Neuronal stem cell (in vitro differentiated cells): ENCODE measurements around the gene EHBP1L1.

Experiments
- DNase-seq: peaks from one replicate; pipeline ENCODE4 v3.0.0-alpha.2; 2013; ENCODE audit warnings: low spot score
- H2AFZ ChIP-seq: one replicate; pipeline ENCODE4 v1.6.1; 2013; ENCODE audit warnings: mild to moderate bottlenecking, low read length, inconsistent platforms
- H2AK5ac ChIP-seq: 2 replicates; pipeline ENCODE4 v1.6.1; 2013; ENCODE audit warnings: low read depth, mild to moderate bottlenecking, inconsistent platforms, low read length, moderate library complexity, mixed read lengths
- H2BK120ac ChIP-seq: 2 replicates; pipeline ENCODE4 v1.6.1; 2013; ENCODE audit warnings: low read depth, mild to moderate bottlenecking, inconsistent platforms, low read length, moderate library complexity, mixed read lengths
- H2BK12ac ChIP-seq: one replicate; pipeline ENCODE4 v1.6.1; 2013; ENCODE audit warnings: low read length, inconsistent platforms
- H2BK15ac ChIP-seq: 2 replicates; pipeline ENCODE4 v1.6.1; 2013; ENCODE audit warnings: mild to moderate bottlenecking, low read length, inconsistent platforms, mixed read lengths
- H2BK5ac ChIP-seq: one replicate; pipeline ENCODE4 v1.6.1; 2013; ENCODE audit warnings: inconsistent platforms, mild to moderate bottlenecking, low read length, moderate library complexity
- H3K14ac ChIP-seq: one replicate; pipeline ENCODE4 v1.6.1; 2013; ENCODE audit warnings: low read length, inconsistent platforms
- H3K18ac ChIP-seq: 2 replicates; pipeline ENCODE4 v1.6.1; 2013; ENCODE audit warnings: low read length, inconsistent platforms
- H3K23ac ChIP-seq: 2 replicates; pipeline ENCODE4 v1.6.1; 2013; ENCODE audit warnings: low read depth, mild to moderate bottlenecking, mixed read lengths, low read length, inconsistent platforms; ENCODE audit not compliant: poor library complexity
- H3K27ac ChIP-seq: replicated peaks from 3 replicates; pipeline ENCODE4 v1.5.1; 2013; ENCODE audit warnings: low read length, inconsistent platforms
- H3K27me3 ChIP-seq, 3 experiments: 2 replicates each; pipeline ENCODE4 v1.6.1; 2013; ENCODE audit warnings: low read length in 3 of 3, mild to moderate bottlenecking in 2 of 3, inconsistent platforms in 1 of 3, low read depth in 1 of 3, mixed read lengths in 1 of 3, moderate library complexity in 1 of 3; ENCODE audit not compliant: control insufficient read depth in 3 of 3, insufficient read depth in 3 of 3
- H3K36me3 ChIP-seq, 2 donors: replicated peaks in 1 of 2; 2 replicates each; pipeline ENCODE4 v1.6.1; 2013; ENCODE audit warnings: low read length in 2 of 2; ENCODE audit not compliant: control insufficient read depth in 2 of 2, insufficient read depth in 2 of 2
- H3K4ac ChIP-seq: 2 replicates; pipeline ENCODE4 v1.6.1; 2013; ENCODE audit warnings: inconsistent platforms, mild to moderate bottlenecking, low read length, moderate library complexity
- H3K4me1 ChIP-seq, 2 donors: 1 replicate in 1 of 2; 2 replicates in 1 of 2; pipeline ENCODE4 v1.6.1; 2013; ENCODE audit warnings: low read length in 2 of 2, low read depth in 1 of 2; ENCODE audit not compliant: control insufficient read depth in 2 of 2, insufficient read depth in 1 of 2
- H3K4me2 ChIP-seq: one replicate; pipeline ENCODE4 v1.6.1; 2013; ENCODE audit warnings: mild to moderate bottlenecking, low read length, inconsistent platforms; ENCODE audit not compliant: insufficient read depth, poor library complexity, severe bottlenecking
- H3K4me3 ChIP-seq, 2 donors: 2 replicates each; pipeline ENCODE4 v1.5.1; 2013; ENCODE audit warnings: low read length in 2 of 2, mild to moderate bottlenecking in 2 of 2, inconsistent platforms in 1 of 2, moderate library complexity in 1 of 2
- H3K79me1 ChIP-seq: one replicate; pipeline ENCODE4 v1.6.1; 2013; ENCODE audit warnings: low read depth, mild to moderate bottlenecking, inconsistent platforms, low read length, moderate library complexity
- H3K9ac ChIP-seq: one replicate; pipeline ENCODE4 v1.6.1; 2013; ENCODE audit warnings: mild to moderate bottlenecking, low read depth, low read length, inconsistent platforms; ENCODE audit not compliant: poor library complexity
- H3K9me3 ChIP-seq, 2 donors: replicated peaks in 1 of 2; 2 replicates each; pipeline versions ENCODE3 to v1.6.1; 2013; ENCODE audit warnings: low read length in 2 of 2, mild to moderate bottlenecking in 2 of 2, inconsistent platforms in 1 of 2, low read depth in 1 of 2, mixed read lengths in 1 of 2, moderate library complexity in 1 of 2; ENCODE audit not compliant: control insufficient read depth in 2 of 2, insufficient read depth in 1 of 2
- H4K8ac ChIP-seq: one replicate; pipeline ENCODE4 v1.6.1; 2013; ENCODE audit warnings: low read depth, mild to moderate bottlenecking, inconsistent platforms, low read length, moderate library complexity
- H4K91ac ChIP-seq: one replicate; pipeline ENCODE4 v1.6.1; 2013; ENCODE audit warnings: low read length, low read depth, mild to moderate bottlenecking, inconsistent platforms; ENCODE audit not compliant: poor library complexity
- WGBS, 2 donors: extraction: QIAGEN DNeasy Blood & Tissue Kit; methylation state at CpG; one replicate each; pipeline ENCODE4 v1.1.7; 2013; ENCODE audit warnings: missing lambda C conversion rate in 2 of 2, mixed read lengths in 1 of 2; ENCODE audit not compliant: insufficient read length in 2 of 2, insufficient replicate concordance in 1 of 2; ENCODE audit errors: extremely low coverage in 2 of 2; 5-methylcytosine and 5-hydroxymethylcytosine counted together

The EHBP1L1 gene

DNA sequence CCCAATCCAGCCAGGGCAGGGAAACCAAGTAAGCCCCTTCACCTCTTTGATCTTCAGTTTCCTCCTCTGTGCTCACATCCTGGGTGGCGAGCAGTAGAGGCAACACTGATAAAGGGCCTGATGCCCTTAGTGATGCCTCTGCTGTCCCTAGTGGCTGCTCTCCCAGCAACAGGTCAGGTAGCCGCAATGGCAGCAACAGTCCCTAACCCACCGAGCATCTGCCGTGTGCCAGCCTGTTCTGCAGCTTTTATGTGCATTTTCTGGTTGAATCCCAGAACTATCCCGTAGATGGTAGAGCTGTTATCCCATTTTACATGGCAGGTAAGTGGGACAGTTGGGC, 45.7 kb upstream of the EHBP1L1 start:
- no peak overlapping the region for H2BK15ac ChIP-seq
- peak overlapping the region; percentile 44 for H3K23ac ChIP-seq
- H3K4me1 ChIP-seq: peaks cover 6 to 19% of the 10 kb centered on the region in 2 donors
- no CpG with 5 or more reads among the region's 5 CpGs for WGBS, 2 donors
- peaks cover 18% of the 10 kb centered on the region for H3K79me1 ChIP-seq
- no peak overlapping the region for H2BK5ac ChIP-seq
- no peak overlapping the region for H4K8ac ChIP-seq
- no peak overlapping the region for H2AK5ac ChIP-seq
- no peak overlapping the region for H3K18ac ChIP-seq
- peaks cover 47 to 63% of the 10 kb centered on the region in 2 donors for H3K36me3 ChIP-seq
- H3K27ac ChIP-seq: no peak overlapping the region
- no peak overlapping the region for H3K4me2 ChIP-seq
- H3K4ac ChIP-seq: no peak overlapping the region
- no peak overlapping the region for H4K91ac ChIP-seq
- H2AFZ ChIP-seq: no peak overlapping the region
- peaks cover 0 to 3% of the 10 kb centered on the region in 2 donors for H3K9me3 ChIP-seq
- no peak overlapping the region for H3K14ac ChIP-seq
- H3K9ac ChIP-seq: no peak overlapping the region
- no peak overlapping the region for H2BK12ac ChIP-seq
- H2BK120ac ChIP-seq: no peak overlapping the region
- no peaks in the 10 kb centered on the region for H3K27me3 ChIP-seq
- no peak overlapping the region for H3K4me3 ChIP-seq
- DNase-seq: no peak

DNA sequence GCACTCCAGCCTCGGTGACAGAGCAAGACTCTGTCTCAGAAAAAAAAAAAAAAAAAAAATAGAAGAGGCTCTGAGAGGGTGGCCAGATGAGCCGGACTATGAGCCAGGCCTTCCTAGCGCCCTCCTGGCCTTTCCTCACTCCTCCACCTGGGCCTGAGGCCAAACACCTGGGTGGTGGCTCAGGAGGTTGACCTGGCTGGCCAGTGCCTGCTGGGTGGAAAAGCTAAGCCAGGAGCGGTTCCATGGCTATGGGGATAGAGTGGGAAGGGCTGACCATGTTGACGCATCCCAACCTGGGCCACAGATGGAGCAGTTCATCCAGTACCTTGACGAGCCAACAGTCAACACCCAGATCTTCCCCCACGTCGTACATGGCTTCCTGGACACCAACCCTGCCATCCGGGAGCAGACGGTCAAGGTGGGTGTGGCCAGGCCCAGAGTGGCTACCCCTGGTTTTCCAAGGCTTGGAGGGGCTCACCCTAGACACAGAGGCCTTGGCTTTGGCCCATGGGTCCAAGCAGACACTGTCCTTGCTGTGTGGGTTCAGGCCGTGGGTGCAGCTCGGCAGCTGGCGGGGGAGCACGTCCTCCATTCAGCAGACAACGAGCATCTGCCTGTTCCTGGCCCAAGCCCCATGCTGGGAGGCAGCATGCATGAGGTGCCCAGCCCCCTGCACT, 43.3 kb upstream of the EHBP1L1 start:
- Histone ChIP-seq H3K4me1 (peaks cover 0 to 10% of the 10 kb centered on the region in 2 donors), H2BK120ac (no peak overlapping the region), H3K23ac (peak overlapping the region; percentile 10), H3K9ac (peak overlapping the region; percentile 30), H3K79me1 (peaks cover 4% of the 10 kb centered on the region), H3K27me3 (no peaks in the 10 kb centered on the region), H4K8ac (no peak overlapping the region), H3K9me3 (no peaks in the 10 kb centered on the region), H2BK12ac (no peak overlapping the region), H3K4ac (no peak overlapping the region), H3K18ac (no peak overlapping the region), H3K14ac (no peak overlapping the region), H3K4me3 (peak overlapping the region in 1 of 2 donors; percentile 50), H2BK5ac (peak overlapping the region; percentile 84), H2AK5ac (no peak overlapping the region), H3K36me3 (peaks cover 56 to 75% of the 10 kb centered on the region in 2 donors), H4K91ac (no peak overlapping the region), H3K27ac (no peak overlapping the region), H2AFZ (no peak overlapping the region), H3K4me2 (no peak overlapping the region), H2BK15ac (no peak overlapping the region)
- no CpG with 5 or more reads among the region's 15 CpGs for WGBS, 2 donors
- no peak for DNase-seq

DNA sequence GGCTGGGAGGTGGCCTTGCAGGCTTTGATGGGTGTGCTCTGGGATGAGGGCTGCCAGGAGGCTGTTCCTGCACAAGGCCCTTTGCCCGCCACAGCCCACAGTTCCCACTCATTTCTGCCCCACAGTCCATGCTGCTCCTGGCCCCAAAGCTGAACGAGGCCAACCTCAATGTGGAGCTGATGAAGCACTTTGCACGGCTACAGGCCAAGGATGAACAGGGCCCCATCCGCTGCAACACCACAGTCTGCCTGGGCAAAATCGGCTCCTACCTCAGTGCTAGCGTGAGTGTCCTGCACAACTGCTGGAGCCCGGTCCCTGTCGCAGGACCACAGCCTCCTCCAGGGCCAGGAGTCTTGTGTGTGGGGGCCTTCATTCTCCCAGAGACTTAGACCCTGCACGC, 40.8 kb upstream of the EHBP1L1 start:
- Histone ChIP-seq H3K36me3 (peaks cover 46 to 71% of the 10 kb centered on the region in 2 donors), H3K4me3 (no peak overlapping the region), H3K9ac (peak overlapping the region; percentile 24), H3K27ac (no peak overlapping the region), H3K23ac (peak overlapping the region; percentile 29), H3K9me3 (no peaks in the 10 kb centered on the region), H2AK5ac (no peak overlapping the region), H4K8ac (no peak overlapping the region), H3K79me1 (peaks cover 3% of the 10 kb centered on the region), H2BK120ac (no peak overlapping the region), H3K4ac (no peak overlapping the region), H2BK12ac (no peak overlapping the region), H3K14ac (no peak overlapping the region), H2AFZ (no peak overlapping the region), H3K4me1 (peaks cover 0 to 3% of the 10 kb centered on the region in 2 donors), H2BK15ac (no peak overlapping the region), H3K27me3 (peaks cover 0 to 21% (median 10%) of the 10 kb centered on the region in 3 experiments), H4K91ac (no peak overlapping the region), H3K18ac (no peak overlapping the region), H2BK5ac (no peak overlapping the region), H3K4me2 (no peak overlapping the region)
- no CpG with 5 or more reads among the region's 9 CpGs for WGBS, 2 donors
- DNase-seq: no peak

DNA sequence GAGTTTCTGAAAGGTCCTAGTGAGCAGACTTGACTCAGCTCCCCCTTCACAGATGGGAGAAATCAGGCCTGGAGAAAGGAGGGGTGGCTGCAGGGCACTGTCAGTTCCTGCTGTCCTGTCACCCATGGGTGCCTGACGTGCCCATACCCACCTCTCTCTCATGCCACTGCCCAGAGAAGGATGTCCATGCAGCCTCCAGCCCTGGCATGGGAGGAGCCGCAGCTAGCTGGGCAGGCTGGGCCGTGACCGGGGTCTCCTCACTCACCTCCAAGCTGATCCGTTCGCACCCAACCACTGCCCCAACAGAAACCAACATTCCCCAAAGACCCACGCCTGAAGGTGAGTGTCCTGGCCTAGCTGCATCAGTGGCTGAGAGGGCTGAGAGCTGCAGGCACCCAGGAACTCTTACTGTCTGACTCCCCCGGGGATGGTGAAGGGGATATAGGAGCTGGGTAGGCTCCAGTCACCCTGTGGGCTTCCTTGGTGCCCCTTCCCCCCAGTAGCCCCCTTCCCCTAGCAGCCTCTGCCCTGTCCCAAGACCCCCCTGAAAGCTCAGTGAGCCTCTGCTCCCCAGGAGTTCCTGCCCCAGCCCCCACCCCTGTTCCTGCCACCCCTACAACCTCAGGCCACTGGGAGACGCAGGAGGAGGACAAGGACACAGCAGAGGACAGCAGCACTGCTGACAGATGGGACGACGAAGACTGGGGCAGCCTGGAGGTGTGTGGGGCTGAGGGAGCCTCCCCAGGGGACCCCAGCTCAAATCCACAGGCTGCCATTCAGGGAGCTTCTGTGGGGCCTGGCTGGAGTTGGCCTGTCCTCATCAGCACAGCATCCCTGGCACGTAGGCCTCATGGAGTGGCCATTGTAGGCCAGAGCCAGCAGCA, 39.2 kb upstream of the EHBP1L1 start:
- H4K8ac ChIP-seq: no peak overlapping the region
- peaks cover 0 to 35% (median 13%) of the 10 kb centered on the region in 3 experiments for H3K27me3 ChIP-seq
- peak overlapping the region; percentile 54 for H3K9ac ChIP-seq
- H2AFZ ChIP-seq: no peak overlapping the region
- no CpG with 5 or more reads among the region's 12 CpGs for WGBS, 2 donors
- H3K4me3 ChIP-seq: peak overlapping the region in 1 of 2 donors; percentile 23
- H2BK5ac ChIP-seq: no peak overlapping the region
- peak overlapping the region; percentile 65 for H3K23ac ChIP-seq
- no peak overlapping the region for H4K91ac ChIP-seq
- H3K14ac ChIP-seq: no peak overlapping the region
- H2BK15ac ChIP-seq: no peak overlapping the region
- peaks cover 3% of the 10 kb centered on the region for H3K79me1 ChIP-seq
- H3K36me3 ChIP-seq: peaks cover 33 to 60% of the 10 kb centered on the region in 2 donors
- no peak overlapping the region for H2AK5ac ChIP-seq
- H2BK12ac ChIP-seq: no peak overlapping the region
- H3K4me2 ChIP-seq: no peak overlapping the region
- H3K27ac ChIP-seq: no peak overlapping the region
- H2BK120ac ChIP-seq: no peak overlapping the region
- no peak overlapping the region for H3K4ac ChIP-seq
- no peak for DNase-seq
- H3K18ac ChIP-seq: no peak overlapping the region
- H3K4me1 ChIP-seq: peaks cover 0 to 10% of the 10 kb centered on the region in 2 donors
- no peaks in the 10 kb centered on the region for H3K9me3 ChIP-seq
